ENCODE measurements around the gene CLTA. TPM values are rescaled to one million over a fixed set of nuclear protein-coding genes. Genes with fewer than 3 reads are reported as not detected.

The CLTA gene
- polyA plus RNA-seq, 1 donor (not counting 4 experiments of a cell fraction or from before 2014, with no cell fraction given): 325 TPM

- TF ChIP-seq CTCF (optimal IDR thresholded peaks at IDR 0.05 in 1 of 3, IDR thresholded peaks at IDR 0.05 in 1 of 3, conservative IDR thresholded peaks at IDR 0.05 in 1 of 3; ENCODE audit: extremely low read depth in 1 of 3, insufficient read depth in 2 of 3, low read length in 3 of 3) (no peak), EZH2 (IDR thresholded peaks at IDR 0.05; ENCODE audit: low read length) (no peak)
- H3K4me2 ChIP-seq (ENCODE audit: control insufficient read depth, extremely low read depth, insufficient read depth, low read depth, low read length): no peak overlapping the region
- H3K9ac ChIP-seq (ENCODE audit: control insufficient read depth, extremely low read depth, insufficient read depth, low read length): no peak overlapping the region
- peaks cover 5% of the 10 kb centered on the region for H3K27me3 ChIP-seq (ENCODE audit: control insufficient read depth, extremely low read depth, insufficient read depth, low read length)
- H3K79me2 ChIP-seq (ENCODE audit: control insufficient read depth, insufficient read depth, low read length): no peaks in the 10 kb centered on the region
- no peaks in the 10 kb centered on the region for H3K36me3 ChIP-seq (ENCODE audit: control insufficient read depth in 2 of 2, extremely low read depth in 1 of 2, insufficient read depth in 2 of 2, low read length in 2 of 2)
- DNase-seq (ENCODE audit: low read depth, low spot score): no peak
- H3K4me1 ChIP-seq (ENCODE audit: control insufficient read depth, extremely low read depth, insufficient read depth, low read length): no peaks in the 10 kb centered on the region
- H3K9me3 ChIP-seq (ENCODE audit: control insufficient read depth, low read depth, low read length): no peaks in the 10 kb centered on the region
- H3K9me1 ChIP-seq (ENCODE audit: control insufficient read depth, extremely low read depth, insufficient read depth, low read length): no peaks in the 10 kb centered on the region
- no peak overlapping the region for H2AFZ ChIP-seq (ENCODE audit: control insufficient read depth, low read length)
- H3K4me3 ChIP-seq (ENCODE audit: control insufficient read depth in 2 of 3, extremely low read depth in 1 of 3, insufficient read depth in 2 of 3, low read depth in 1 of 3, low read length in 3 of 3): no peak overlapping the region
- no peaks in the 10 kb centered on the region for H4K20me1 ChIP-seq (ENCODE audit: control insufficient read depth, extremely low read depth, insufficient read depth, low read length)
- H3K27ac ChIP-seq (ENCODE audit: control insufficient read depth, insufficient read depth, low read length): no peak overlapping the region
- dilution Hi-C loops (cut with MboI; ENCODE audit: extremely low pct_ligation_motif_present, low sequenced_read_pairs): loop anchor here (10.0 kb wide), 1 partner anchor 52 kb away; the partner anchor contains the start of gene CLTA
- no peak for FAIRE-seq
Observed at GRCh38 chr9:36143245-36143641, 47.5 kb upstream of the CLTA start.

GRCh38 chr9:36144309-36145232 lies 46.1 kb upstream of the CLTA start:
- no peak overlapping the region for H2AFZ ChIP-seq (ENCODE audit: control insufficient read depth, low read length)
- H3K9me1 ChIP-seq (ENCODE audit: control insufficient read depth, extremely low read depth, insufficient read depth, low read length): no peaks in the 10 kb centered on the region
- FAIRE-seq: no peak
- no peak overlapping the region for H3K4me2 ChIP-seq (ENCODE audit: control insufficient read depth, extremely low read depth, insufficient read depth, low read depth, low read length)
- no peak overlapping the region for H3K4me3 ChIP-seq (ENCODE audit: control insufficient read depth in 2 of 3, extremely low read depth in 1 of 3, insufficient read depth in 2 of 3, low read depth in 1 of 3, low read length in 3 of 3)
- no peaks in the 10 kb centered on the region for H3K9me3 ChIP-seq (ENCODE audit: control insufficient read depth, low read depth, low read length)
- dilution Hi-C loops (cut with MboI; ENCODE audit: extremely low pct_ligation_motif_present, low sequenced_read_pairs): loop anchor here (10.0 kb wide), 1 partner anchor 50 kb away; the partner anchor contains the start of gene CLTA
- no peaks in the 10 kb centered on the region for H3K79me2 ChIP-seq (ENCODE audit: control insufficient read depth, insufficient read depth, low read length)
- no peaks in the 10 kb centered on the region for H4K20me1 ChIP-seq (ENCODE audit: control insufficient read depth, extremely low read depth, insufficient read depth, low read length)
- no peak for DNase-seq (ENCODE audit: low read depth, low spot score)
- no peaks in the 10 kb centered on the region for H3K27me3 ChIP-seq (ENCODE audit: control insufficient read depth, extremely low read depth, insufficient read depth, low read length)
- no peak overlapping the region for H3K27ac ChIP-seq (ENCODE audit: control insufficient read depth, insufficient read depth, low read length)
- H3K4me1 ChIP-seq (ENCODE audit: control insufficient read depth, extremely low read depth, insufficient read depth, low read length): no peaks in the 10 kb centered on the region
- H3K36me3 ChIP-seq (ENCODE audit: control insufficient read depth in 2 of 2, extremely low read depth in 1 of 2, insufficient read depth in 2 of 2, low read length in 2 of 2): no peaks in the 10 kb centered on the region
- TF ChIP-seq CTCF (optimal IDR thresholded peaks at IDR 0.05 in 1 of 3, IDR thresholded peaks at IDR 0.05 in 1 of 3, conservative IDR thresholded peaks at IDR 0.05 in 1 of 3; ENCODE audit: extremely low read depth in 1 of 3, insufficient read depth in 2 of 3, low read length in 3 of 3) (no peak), EZH2 (IDR thresholded peaks at IDR 0.05; ENCODE audit: low read length) (no peak)
- no peak overlapping the region for H3K9ac ChIP-seq (ENCODE audit: control insufficient read depth, extremely low read depth, insufficient read depth, low read length)
